HL-60 (cell line): ENCODE measurements around the gene PCLO.

ENCODE experiments used
- POLR2AphosphoS5 ChIP-seq: IDR thresholded peaks from 2 replicates; pipeline ENCODE4 v1.6.1; 2012; ENCODE audit warnings: low read depth
- TF ChIP-seq, protein P1 (sequence below): IDR thresholded peaks from one replicate; pipeline ENCODE4 v1.5.1; 2011; ENCODE audit warnings: low read length, control low read depth, inconsistent platforms; ENCODE audit not compliant: insufficient read depth

DNA sequence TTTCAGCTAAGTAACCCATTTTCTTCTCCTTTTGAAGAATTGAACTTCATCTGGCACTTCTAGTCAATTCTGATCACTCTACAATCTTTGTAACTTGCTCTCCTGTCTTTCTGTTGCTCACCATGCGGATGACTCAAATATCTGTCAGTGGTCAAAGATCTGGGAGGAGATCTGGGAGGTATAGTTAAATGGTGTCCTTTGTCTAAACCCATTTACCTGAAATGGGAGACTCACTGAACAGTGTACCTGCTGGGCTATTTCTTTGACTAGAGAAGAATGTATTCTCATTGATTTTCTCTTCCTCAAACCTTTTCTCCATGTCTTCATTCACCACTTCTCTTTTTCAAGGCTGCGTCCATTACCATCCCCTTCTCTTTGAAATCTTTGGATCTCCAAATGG lies 42.0 kb upstream of the PCLO start:
- TF ChIP-seq, protein P1, sequence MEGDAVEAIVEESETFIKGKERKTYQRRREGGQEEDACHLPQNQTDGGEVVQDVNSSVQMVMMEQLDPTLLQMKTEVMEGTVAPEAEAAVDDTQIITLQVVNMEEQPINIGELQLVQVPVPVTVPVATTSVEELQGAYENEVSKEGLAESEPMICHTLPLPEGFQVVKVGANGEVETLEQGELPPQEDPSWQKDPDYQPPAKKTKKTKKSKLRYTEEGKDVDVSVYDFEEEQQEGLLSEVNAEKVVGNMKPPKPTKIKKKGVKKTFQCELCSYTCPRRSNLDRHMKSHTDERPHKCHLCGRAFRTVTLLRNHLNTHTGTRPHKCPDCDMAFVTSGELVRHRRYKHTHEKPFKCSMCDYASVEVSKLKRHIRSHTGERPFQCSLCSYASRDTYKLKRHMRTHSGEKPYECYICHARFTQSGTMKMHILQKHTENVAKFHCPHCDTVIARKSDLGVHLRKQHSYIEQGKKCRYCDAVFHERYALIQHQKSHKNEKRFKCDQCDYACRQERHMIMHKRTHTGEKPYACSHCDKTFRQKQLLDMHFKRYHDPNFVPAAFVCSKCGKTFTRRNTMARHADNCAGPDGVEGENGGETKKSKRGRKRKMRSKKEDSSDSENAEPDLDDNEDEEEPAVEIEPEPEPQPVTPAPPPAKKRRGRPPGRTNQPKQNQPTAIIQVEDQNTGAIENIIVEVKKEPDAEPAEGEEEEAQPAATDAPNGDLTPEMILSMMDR: no peak
- no peak for TF ChIP-seq POLR2AphosphoS5
